OCI-LY3 (cell line): ENCODE results near the gene ZNF618.

Experiments used
- CTCF ChIP-seq: fragments of 200-600, 300-600 bp; sonication (generic); IDR thresholded peaks from 2 replicates; pipeline ENCODE4 v1.5.1; 2014; ENCODE audit warnings: antibody characterized with exemption, low read length, low read depth
- EZH2phosphoT487 ChIP-seq: fragments of 200-600 bp; shearing (Covaris generic); IDR thresholded peaks from 2 replicates; pipeline ENCODE4 v1.6.1; 2018; ENCODE audit warnings: antibody characterized with exemption, mixed run types, low read depth

- TF ChIP-seq CTCF (no peak), EZH2phosphoT487 (no peak)
Measured at GRCh38 chr9:113886466-113886865, 10.4 kb downstream of the ZNF618 start.
